NOMO-1 (cell line): Measurements from ENCODE around the gene PLS1.
"Not testable (repeated sequence)": the region's sequence is repeated elsewhere in the genome, so short reads cannot be mapped to it uniquely, and the experiment has no call there.

Source experiments
- DNase-seq, 2 experiments: peaks; one replicate each; lab custom pipeline; 2025; ENCODE audit not compliant: unreplicated experiment in 2 of 2; lab: John Stamatoyannopoulos, UW

Gene PLS1

DNA sequence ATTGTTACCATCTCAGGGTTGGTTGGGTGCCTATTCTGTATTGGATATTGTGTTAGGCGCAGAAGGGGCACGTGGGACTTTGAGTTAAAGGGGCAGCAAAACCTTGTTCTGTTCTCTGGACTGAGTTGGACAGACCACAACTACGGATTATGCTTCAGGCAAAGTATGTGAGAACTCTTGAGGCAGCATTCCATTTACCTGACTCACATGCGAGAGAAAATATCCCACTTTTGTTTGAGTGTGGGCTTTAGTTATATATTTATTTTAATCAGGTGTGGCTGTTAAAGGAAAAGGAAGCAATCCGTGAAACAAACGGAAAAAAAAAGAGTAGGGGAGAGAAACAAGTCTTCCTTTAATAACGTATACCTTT lies 627 bp upstream of the PLS1 start:
- peak in 1 of 2 experiments; percentile 17 for DNase-seq

DNA sequence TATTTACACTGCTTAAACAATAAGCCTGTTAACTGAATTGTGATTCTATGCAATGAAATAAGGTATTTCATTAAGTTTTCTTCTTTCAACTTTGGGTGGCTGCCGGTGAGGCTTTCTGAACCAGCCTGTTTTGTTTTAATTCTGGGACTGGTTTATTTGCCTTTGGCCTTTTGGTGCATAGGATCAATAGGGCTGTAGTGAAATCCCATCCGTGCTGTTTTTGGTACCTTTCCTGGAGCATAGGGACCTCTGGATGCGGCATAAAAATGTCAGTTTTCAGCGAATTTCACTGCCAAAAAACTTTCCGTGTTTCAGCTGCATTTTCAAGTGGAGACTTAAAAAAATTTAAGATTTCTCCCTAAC lies 514 bp downstream of the PLS1 start:
- DNase-seq, result peak in 1 of 2 experiments; percentile 3

DNA sequence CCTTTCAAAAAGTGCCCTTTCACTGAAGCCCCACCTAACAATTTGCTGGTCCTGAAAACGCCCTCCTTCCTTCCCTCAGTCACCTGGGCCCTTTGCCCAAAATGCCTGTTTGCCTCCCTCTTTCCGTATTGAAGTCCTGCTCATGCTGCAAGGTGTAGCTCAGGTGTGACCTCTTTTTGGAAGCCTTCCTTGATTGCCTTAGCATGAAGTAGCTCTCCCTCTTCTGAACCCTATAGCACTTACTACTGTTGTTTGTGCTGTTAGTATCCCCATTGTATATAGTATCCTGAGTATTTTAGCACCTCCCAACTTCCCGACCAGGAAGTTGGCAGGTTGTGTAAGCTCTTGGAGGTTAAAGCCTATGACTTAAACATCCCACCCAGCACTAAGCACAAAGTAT lies 1.7 kb downstream of the PLS1 start:
- no peak for DNase-seq

DNA sequence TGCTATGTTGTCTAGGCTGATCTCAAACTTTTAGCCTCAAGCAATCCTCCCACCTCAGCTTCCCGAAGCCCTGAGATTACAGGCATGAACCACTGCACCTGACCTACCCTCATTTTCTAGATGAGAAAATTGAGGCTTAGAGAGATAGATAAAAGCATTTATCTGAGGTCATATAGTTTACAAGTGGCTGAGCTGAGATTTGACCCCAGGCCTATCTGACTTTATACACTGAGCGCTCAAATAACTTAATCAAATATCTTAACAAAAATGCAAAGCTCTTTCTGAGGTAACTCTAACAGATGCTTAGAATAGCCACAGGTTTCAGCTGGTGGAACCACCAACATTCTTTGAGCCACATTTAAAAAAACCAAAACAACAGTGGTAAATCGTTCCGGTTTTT lies 5.5 kb downstream of the PLS1 start:
- no peak for DNase-seq

DNA sequence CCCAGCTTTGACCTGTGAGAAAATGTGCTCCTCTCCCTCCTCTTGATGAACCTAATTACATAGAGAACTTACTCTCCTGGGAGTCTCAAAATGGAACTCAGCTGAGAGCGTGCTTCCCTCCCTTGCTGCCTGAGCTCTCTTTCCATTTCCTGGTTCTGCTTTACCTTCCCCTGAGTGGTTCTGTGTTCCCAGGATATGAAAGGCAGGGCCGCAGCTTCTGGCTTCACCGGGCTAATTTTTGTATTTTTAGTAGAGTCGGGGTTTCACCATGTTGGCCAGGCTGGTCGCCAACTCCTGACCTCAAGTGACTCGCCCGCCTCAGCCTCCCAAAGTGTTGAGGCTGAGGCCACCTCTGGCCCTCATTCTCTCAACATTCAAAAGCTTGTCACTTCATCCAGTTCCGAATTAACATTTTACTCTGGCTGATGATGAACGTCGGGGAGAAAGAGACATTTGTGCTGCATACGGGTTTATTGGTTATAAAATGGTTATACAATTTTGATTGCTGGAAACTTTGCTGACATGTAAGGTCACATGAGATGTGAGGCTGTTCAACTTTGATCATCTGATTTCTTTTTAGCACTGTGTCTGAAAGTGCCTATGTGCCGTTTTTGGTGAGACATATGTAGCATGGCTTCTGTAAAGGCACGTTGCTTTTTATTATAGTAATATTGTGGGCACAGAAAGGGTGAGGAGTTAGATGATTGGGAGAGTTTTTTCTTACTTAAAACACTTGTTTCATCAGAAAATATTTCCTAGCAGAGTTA lies 6.6 kb downstream of the PLS1 start:
- DNase-seq, result no peak

DNA sequence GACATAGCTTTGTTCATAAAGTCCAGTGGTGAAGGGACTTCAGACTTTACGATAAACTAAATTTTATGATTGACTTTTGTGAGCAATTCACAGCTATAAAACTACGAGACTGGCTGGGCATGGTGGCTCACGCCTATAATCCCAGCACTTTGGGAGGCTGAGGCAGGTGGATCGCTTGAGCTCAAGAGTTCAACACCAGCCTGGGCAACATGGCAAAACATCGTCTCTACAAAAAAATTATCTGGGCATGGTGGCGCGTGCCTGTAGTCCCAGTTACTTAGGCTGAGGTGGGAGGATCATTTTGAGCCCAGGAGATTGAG lies 7.2 kb downstream of the PLS1 start:
- not testable (repeated sequence) for DNase-seq

DNA sequence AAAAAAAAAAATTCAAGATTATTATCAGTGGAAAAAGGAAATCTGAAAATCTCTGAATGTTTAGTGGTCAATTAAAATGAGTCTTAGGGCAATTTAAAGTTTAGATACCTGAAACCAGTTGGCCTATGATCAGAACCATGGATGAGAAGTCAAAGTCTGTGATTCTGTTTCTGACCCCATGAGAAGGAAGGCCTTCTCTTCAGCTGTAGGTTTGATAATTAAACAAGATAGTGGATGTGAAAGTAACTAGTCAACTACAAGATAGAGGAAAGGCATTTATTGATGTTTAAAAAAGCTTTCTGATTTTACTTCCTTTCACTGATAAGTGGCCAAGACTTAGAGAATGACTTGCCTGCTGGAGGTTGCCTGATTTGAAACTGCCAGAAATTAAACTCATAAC lies 8.7 kb downstream of the PLS1 start:
- DNase-seq, result no peak

DNA sequence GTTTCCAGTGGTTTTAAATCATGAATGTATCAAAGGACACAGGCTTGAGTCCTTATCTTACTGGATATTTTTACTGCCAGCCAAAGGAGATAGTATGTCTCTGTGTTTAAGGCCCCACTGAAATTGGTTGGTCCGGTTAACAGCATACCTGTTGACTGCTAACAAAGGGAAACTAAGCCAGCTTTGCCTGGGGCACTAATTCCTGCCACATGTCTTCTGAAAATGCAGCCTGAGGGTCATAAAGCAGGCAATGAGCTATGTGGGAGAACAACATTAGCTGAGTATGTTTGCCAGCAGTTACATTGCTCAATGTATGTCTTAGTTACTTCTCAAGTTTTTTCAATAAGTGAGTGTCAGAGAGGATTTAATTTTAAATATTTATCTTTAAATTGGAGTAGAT lies 12.4 kb downstream of the PLS1 start:
- DNase-seq, result no peak

DNA sequence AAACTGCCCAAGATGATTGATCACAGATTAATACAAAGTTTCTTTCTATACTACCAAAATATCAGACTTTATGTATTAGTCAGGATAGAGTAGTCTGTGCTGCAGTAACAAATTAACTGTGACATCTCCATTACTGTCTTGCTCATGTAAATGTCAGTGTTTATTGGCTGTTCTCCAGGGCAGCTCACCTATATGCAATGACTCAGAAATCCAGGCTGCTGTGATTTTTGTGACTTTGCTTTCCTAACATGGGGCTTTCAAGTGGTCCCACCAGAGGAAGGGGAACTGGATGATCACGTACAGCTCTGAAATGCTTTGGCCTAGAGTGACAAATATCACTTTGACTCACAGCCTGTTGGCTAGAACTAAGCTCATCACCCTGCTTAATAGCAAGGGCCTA lies 12.9 kb downstream of the PLS1 start:
- DNase-seq, result no peak

DNA sequence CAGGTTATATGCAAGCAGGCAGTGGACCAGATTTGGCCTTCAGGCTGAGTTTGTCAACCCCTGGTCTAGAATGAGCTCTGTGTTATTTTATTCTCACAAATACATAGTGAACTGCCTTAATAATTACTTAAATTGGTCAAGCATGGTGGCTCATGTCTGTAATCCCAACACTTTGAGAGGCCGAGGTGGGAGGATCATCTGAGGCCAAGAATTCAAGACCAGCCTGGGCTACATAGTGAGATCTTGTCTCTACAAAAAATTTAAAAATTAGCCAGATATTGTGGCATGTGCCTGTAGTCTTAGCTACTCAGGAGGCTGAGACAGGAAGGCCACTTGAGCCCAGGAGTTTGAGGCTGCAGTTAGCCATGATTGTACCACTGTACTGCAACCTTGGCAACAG lies 15.0 kb downstream of the PLS1 start:
- DNase-seq, result no peak

DNA sequence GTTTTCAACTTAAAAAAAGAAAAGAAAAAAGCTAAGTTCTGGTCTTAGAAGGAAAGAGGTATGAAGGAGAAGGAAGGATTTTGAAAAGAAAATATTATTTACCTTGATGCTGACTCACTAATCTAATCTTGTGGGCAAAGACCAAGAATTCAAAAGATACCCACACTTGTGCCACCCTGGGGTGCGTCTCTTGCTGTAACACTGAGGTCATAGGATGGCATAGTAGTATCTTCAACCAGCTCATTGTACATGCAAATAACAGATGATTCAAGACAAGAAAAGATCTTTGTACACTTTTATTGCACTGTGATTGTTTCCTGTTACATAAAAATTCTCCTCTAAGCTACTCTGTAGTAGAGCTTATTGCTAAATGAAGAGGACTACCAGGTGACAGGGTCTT lies 17.3 kb downstream of the PLS1 start:
- no peak for DNase-seq

DNA sequence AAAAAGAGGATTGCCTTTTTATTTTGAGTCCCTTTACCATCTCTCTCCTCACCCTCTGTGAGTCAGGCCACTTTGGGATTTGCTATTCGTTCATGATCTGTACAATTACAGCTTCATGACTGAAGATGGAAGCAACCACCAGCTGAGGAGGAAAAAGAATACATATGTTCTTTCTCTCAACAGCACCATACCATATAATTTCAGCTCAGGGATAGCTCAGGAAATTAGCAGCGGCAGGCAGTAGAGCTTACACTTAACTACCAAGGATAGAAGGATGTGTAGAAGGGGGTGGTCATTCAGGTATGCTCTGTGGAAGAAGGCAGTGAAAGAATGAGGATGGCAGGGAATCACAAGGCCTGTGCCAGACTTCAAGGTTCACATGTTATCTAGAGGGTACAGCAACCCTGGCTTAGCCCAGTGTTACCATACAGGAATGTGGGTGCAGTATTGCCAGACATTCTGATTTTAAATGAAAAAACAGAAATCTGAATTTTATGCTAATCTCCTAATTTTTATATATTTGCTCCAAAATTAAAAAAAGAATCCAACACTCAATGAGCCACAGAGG lies 17.9 kb downstream of the PLS1 start:
- no peak for DNase-seq

DNA sequence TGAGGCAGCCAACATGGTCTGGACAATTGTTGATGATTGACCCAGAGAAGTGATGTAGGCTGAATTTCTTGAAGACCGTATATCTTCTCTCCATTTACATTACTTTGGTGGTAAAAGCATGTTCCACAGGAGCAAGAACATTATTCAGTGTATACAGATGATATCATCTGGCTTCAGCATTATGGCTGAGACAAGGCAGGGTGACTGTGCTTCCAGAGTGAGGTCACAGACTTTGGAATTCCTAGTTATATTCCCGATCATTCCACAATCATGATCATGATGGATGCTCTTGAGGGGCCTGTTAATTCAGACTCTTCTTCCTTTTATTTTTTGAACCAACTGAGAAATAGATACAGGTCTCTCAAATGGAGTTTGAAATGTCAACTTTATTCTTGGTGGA lies 19.0 kb downstream of the PLS1 start:
- DNase-seq, result no peak

DNA sequence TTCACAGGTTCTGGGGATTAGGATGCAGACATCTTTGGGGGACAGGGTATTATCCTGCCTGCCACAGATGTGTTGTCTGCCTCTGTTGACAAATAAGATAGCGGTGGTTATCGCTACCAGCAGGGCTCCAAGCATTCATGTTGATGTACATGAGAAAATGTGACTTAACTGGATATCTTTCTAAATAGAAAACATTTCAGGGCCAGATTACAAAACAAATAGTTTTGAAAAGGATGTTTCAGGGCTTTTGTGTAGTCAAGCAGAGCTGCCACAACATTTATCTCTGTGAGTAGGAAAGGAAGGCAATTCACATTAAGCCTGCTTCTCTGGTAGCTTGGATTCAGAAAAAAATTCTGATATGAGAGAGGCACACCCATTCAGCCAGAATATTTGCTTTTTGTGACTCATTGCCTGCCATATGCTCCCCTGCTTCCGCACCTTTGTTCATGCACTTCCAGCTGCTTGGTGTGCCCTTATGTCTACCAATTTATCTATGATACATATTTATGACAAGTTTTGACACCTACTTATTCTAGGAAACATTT lies 22.8 kb downstream of the PLS1 start:
- no peak for DNase-seq

DNA sequence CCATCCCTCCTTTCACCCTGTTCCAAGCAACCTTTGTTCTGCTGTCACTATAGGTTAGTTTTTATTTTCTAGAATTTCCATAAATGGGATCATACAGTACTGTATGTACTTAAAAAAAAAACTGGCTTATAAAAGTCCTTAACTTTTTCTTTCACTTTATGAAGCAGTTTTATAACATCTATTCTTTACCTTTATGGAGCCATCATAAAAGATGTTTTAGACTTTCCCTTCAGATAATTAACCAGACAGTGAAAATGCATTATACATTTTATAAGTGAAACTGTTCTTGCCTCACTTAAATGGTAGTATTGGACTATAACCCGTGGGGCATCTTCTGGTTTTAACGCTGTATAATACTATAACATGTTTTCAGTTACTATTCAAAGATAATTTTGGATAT lies 26.2 kb downstream of the PLS1 start:
- DNase-seq, result no peak

DNA sequence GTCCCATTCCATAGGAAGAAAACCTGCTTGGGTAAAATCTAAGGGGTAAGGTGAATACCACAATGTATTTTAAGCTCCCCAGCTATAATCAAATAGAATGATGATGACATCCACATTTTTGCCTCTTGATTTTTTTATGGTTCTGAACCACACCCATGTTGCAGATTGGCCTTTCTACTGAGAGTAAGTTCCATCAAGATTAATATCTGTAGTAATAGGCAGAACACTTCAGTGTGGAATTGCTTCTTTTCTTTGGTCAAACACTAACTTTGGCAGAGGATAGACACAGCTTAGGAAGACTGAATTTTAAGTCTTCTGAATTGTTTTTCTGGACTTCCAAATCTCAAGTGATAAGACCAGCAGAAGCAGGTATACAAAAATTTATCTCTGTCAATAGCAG lies 27.0 kb downstream of the PLS1 start:
- no peak for DNase-seq

DNA sequence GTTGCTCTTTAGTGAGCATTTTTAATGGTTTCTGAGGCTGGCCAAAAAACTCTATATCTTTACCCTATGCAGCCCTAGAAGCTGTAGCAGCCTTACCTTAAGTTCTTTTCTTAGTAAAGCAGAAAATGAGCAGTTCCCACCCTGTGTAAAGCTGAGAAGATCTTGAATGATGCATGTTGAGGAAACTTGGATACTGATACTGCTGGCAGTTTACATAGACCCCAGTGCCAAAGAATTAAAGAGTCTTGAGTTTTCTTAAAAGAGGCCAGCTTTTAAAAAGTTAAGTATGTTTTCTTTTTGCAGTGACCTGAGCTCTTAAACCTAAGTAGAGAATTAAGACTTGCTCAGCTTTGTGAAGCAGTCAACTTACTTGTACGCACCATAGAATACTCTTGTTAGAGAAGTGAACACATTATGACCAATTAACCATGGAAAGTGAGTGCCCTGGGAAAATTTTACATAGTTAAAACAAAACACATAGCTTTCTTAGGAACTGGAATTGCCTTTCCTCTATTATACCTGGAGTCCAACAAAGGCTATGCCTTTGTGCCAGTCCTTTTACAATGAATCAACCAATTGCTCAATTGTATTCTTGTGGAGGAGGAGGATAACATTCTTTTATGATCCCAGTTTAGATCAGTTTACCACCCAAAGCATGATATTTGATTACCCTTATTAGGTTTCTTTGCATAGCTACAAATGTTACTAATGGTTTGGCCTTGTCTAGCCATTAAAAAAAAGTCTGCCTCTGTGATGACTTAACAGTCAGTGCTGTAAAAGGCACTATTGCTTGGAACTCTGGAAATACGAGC lies 28.4 kb downstream of the PLS1 start:
- DNase-seq, result no peak

DNA sequence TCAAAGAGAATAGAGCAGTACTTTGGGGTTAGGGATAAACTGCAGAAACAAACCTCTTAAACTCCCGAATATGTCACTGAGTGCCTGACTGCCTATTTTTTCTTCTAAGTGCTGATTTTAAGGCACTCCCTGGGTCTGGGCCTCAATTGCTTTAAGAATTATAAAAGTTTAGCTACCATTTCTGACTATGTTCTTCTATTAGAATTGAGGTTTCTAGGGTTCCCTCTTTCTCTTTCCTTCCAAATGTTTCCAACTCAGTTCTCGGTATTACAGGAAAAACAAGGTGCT lies 28.9 kb downstream of the PLS1 start:
- DNase-seq, result no peak

DNA sequence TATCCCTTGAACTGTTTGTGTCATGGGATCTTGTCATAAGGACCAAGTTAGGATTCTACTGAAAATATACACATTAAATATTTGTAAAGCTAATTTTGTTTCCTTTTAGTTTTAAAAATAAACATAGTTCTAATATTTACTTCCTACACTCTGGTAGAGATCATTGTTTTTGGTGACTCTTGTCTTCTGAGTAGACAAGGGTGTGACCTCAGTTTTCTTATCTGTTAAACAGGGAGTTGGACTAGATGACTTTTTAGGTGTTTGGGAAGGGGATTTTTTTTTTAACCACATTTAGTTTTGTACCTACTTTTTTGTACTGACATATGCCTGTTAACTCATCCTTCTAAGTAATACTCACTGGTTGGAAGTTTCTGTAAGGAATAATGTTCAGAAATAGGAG lies 30.8 kb downstream of the PLS1 start:
- no peak for DNase-seq

DNA sequence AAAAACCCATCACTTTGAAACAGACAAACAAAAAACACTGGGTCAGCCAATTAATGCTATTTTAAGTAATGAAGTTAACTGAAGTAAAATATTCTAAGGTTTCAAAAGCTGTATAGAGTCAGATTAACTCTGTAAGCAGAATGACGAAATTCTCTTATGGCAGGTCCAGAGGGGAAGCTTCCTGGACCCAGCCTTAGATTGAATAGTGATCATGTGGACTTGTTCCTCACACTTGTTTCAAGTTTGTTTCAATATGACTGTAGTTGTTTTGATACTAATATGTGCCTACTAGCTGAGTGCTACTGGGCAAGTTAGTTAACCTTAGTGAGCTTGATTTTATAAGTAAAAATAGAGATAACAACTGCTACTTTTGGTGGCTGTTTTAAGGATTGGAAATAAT lies 32.6 kb downstream of the PLS1 start:
- peak; percentile 1 to 20 for DNase-seq

DNA sequence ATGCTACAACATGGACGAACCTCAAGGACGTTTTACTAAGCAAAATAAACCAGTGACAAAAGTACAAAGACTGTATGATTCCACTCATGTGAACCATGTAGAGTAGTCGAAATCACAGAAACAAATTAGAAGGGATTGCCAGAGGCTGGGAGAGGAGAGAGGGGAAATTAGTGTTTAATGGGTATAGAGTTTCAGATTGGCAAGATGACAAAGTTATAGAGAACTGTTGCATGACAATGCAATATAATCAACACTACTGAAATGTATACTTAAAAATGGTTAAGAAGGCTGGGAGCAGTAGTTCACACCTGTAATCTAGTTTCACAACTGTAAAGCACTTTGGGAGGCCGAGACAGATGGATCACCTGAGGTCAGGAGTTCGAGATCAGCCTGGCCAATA lies 36.9 kb downstream of the PLS1 start:
- no peak for DNase-seq

DNA sequence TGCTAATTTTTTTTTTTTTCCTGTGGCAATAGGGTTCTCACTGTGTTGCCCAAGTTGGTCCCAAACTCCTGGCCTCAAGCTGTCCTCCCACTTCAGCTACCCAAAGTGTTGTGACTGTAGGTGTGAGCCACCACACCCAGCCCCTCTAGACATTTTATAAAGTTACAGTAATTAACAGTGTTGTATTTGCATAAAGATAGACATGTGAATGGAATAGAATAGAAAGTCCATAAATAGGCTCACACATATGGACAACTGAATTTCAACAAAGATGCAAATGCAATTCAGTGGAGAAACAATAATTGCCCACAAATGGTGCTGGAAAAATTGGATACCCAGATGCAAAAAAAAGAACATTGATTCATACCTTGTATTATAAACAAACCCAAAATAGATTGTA lies 39.9 kb downstream of the PLS1 start:
- no peak for DNase-seq
